Vein endothelial cell (primary cell): ENCODE results near the gene LAMB4. TPM values are rescaled to one million over a fixed set of nuclear protein-coding genes. Genes with fewer than 3 reads are reported as not detected.

ENCODE experiments used
- small RNA-seq: library from RNA; depleted of rRNA; stranded (forward); fragments of <200 nt; gene quantifications from one replicate; pipeline ENCODE3, GENCODE V24; 2012
- total RNA-seq: library from RNA; depleted of rRNA; stranded (reverse); fragments of >200 nt; gene quantifications from 2 replicates; pipeline ENCODE4 v1.2.3, GENCODE V29; 2012

Gene LAMB4
- total RNA-seq: 0.48 and 1.3 TPM in 2 replicates

DNA sequence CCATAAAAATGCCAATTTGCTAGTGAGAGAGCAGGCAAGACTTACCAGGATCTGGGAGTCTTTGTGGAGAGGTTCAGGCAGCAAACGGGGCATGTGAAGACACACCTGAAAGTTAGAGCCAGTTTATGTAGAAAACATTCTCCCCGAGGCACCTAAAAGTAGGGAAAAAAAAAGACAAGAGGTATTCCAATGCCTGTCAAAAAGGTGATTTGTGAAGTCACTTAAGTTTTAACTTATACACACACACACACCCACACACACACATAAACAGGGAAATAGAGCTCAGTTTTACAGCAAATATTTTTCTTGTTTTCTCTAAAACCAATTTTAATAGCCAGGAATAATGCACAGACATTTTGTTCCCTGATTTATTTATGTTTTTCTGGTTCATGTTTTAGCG, at the start of gene LAMB4:
Gene LAMB4, minus strand, starts transcription at position 101 of the 400 bp plus-strand sequence. CDS start 7,197 bp downstream, outside the sequence.

DNA sequence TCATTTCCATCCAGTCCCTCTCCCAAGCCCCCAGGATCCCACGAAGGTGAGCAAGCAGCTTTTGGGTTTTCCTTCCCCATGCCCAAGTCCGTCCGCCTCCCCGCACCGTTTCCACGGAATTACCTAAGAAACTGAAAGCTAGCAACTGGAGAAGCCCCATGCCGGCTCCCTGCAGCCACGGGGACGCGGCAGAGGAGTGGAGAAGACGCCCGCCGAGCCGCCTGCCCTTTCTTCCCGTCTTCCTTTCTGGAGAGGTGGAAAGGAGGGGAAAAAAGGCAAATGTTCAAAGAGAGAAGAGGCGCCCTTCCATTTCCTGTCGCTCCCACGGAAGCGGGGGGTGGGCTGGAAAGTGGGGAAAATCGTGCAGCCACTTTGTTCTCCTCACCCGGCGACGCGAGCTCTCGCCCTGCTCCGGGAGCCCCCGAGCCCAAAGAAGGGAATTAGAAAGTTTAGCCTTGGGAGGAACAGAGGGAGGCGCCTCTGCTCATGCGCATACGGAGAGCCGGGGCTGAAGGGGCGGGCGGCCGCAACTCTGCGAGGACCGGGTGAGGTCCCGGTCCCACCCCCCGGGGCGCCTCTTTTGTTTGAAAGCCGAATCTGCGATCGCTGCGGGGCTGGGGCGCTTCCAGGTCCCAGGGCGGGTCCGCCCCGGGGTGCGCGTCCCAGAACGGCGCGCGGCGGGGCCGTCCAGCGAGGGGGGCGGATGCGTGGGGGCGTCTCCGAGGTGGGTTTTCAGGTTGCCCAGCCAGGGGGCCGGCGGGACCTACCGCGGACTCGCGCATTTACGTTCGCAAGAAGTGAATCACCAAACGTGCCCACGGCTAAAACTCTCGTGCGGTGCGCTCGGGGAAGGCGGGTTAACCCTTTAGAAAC, 127.2 kb downstream of the LAMB4 start, which contains the start of gene LAMB1:
Gene LAMB1, minus strand, starts transcription at position 436 of the 873 bp plus-strand sequence. Its CDS starts 276 bp downstream, at position 160.

Small RNAs within 50 kb of the gene (small RNA-seq; reads per million reads assigned to genes)
- not detected for gene RF00012

Other genes with a start within 250 kb of the LAMB4 start
- gene DLD, start 239.2 kb downstream of the LAMB4 start, total RNA-seq: 43.4 and 73.4 TPM in 2 replicates
- 725 and 949 TPM in 2 replicates for gene LAMB1, start 127.2 kb downstream of the LAMB4 start, total RNA-seq